GM21367 (cell line): ENCODE measurements around the gene ATRN.
"Not testable (repeated sequence)": the region's sequence is repeated elsewhere in the genome, so short reads cannot be mapped to it uniquely, and the experiment has no call there.

Experiments used
- ATAC-seq: cut with Tn5 transposase; IDR thresholded peaks from one replicate; pipeline ENCODE4 v1.9.1; 2021; ENCODE audit not compliant: unreplicated experiment

The ATRN gene

DNA sequence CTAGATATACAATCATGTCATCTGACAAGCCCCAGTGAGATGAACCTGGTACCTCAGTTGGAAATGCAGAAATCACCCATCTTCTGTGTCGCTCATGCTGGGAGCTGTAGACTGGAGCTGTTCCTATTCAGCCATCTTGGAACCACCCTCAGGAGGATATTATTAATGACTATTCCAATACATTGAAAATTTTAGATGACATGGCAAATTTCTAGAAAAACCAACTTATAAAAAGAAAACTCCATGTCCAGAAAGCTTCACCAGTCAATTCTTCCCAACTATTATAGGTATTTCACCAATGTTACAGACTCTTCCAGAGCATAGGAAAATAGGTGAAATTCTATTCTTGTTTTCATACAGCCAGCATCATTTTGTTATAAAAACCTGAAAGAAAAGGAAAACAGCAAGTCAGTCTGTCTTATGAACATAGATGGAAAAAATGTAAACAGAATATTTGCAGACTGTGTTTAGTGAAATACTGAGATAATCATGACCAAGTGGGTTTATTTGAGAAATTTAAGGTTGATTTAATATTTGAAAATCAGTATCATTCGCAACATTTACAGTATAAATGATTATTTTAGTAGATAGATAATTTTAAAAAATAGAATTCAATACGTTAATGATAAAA, 43.3 kb downstream of the ATRN start:
- ATAC-seq = no peak

DNA sequence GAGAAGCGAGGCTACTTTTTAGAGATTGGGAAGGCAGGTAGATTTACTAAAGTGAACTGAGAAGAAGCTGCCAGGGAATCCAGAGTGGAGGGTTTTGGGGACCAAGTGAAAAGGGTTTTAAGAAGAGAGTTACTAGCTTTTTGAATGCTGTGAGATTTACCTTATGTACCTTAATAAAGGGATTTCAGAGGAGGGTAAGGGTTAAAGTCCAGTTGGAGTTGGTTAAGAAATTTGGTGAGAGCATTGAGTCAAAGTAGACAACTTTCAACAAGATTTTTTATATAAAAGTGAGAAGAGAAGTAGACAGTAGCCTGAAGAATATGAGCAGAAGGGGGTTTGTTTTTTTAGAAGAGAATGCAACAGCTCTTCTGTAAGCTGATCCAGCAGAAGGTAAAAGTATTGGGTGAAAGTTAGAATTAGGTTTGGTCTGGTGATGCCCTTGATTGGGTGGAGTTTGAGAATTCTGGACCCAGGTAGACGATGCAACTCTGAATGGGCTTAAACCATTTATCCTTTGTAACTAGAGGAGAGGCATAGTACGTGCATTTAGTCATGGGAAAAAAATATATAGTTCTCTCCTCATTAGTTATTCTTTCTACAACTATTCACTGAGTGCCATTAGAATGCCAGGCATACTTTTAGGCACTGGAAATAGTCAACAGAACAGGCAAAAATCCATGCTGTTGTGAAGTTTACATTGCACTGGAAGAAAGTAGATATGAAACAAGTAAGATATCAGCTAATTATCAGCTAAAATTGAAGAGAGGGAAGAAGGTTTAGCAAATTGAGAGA, 44.8 kb downstream of the ATRN start:
- ATAC-seq = no peak

DNA sequence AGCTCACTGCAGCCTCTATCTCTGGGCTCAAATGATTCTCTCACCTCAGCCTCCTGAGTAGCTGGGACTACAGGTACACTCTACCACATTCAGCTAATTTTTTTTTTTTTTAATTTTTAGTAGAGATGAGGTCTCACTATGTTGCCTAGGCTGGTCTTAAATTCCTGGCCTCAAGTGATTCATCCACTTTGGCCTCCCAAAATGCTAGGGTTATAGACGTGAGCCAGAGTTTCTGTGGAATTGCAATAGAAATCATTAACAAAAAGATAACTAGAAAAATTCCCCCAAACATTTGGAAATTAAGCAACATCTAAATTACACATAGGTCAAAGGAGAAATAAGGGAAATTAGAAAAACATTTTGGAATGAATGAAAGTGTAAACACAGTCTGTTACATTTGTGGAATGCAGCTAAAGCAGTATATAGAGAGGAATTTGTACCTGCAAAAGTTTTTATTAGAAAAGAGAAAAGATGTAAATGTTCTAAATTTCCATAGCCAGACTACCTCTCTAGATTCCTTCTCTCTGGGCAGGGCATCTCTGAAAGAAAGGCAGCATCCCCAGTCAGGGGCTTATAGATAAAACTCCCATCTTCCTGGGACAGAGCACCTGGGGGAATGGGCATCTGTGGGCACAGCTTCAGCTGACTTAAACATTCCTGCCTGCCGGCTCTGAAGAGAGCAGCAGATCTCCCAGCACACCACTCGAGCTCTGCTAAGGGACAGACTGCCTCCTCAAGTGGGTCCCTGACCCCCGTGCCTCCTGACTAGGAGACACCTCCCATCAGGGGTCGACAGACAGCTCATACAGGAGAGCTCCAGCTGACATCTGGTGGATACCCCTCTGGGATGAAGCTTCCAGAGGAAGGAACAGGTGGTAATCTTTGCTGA, 51.3 kb downstream of the ATRN start:
- no peak for ATAC-seq

DNA sequence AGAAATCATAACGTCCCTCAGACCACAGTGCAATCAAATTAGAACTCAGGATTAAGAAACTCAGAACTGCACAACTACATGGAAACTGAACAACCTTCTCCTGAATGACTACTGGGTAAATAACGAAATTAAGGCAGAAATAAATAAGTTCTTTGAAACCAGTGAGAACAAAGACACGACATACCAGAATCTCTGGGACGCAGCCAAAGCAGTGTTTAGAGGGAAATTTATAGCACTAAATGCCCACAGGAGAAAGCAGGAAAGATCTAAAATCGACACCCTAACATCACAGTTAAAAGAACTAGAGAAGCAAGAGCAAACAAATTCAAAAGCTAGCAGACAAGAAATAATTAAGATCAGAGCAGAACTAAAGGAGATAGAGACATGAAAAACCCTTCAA, 53.9 kb downstream of the ATRN start:
- ATAC-seq = not testable (repeated sequence)

DNA sequence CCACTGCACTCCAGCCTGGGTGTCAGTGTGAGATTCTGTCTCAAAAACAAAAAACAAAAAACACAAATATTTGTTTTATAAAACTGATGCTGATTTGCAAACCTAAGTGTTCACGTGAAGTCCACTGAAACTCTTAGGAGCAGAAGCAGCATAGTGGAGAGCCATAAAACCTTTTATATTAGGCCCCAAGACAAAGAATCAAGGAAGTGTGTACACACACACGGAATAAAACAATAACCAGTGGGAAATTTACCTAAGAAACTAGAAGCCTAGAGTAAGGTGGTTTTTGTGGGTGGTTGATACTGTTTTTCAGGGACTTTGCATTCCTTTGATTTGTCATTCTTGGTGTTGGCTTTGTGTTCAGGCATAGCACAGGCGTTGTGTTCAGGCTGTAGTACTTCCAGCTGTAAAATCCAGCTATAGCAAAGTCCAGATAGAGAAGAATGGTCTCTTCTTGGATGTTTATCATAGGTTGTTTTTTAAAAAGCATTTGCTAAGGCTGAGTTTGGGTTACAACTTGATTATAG, 61.3 kb downstream of the ATRN start:
- no peak for ATAC-seq

DNA sequence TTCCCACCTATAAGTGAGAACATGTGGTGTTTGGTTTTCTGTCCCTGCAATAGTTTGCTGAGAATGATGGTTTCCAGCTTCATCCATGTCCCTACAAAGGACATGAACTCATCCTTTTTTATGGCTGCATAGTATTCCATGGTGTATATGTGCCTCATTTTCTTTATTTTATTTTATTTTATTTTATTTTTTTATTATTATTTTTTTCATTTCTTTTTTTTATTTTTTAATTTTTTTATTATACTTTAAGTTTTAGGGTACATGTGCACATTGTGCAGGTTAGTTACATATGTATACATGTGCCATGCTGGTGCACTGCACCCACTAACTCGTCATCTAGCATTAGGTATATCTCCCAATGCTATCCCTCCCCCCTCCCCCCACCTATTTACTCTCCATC, 66.9 kb downstream of the ATRN start:
- ATAC-seq = not testable (repeated sequence)

DNA sequence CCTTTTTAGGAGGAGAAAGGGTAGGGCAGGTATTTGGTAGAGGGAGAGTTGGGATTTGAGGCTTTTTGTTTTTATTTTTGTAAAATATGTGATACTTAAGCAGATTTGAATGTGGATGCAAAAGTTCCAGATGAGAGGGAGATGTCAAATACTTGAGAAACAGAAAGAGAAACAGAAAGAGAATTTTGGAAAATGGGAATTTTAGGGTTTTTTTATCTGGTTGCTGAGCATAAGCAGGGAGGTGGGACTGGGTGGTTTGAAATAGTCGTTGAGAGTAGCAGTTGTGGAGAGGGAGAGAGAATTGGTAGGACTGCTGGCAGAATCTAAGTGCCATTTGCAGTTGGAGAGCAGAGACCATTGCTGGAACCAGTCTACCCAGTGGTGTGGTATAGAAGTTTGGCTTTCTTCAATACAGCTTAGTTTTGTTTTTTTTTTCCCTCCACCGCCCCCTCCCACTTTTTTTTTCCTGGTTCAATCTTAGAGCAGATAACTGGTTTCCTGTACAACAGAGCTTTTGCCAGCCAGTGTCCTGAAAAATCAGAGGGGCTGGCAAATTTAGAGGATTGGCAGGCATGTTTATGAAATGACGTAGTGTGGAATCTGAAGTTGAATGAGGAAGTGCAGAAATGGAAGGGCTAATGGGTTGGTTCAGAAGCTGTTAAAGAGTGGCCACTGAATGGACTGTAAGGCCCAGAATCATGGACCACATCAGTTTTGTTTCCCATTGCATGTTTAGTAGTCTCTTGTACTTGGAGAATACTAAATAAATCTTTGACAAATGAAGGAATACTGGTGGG, 68.7 kb downstream of the ATRN start:
- ATAC-seq = no peak

DNA sequence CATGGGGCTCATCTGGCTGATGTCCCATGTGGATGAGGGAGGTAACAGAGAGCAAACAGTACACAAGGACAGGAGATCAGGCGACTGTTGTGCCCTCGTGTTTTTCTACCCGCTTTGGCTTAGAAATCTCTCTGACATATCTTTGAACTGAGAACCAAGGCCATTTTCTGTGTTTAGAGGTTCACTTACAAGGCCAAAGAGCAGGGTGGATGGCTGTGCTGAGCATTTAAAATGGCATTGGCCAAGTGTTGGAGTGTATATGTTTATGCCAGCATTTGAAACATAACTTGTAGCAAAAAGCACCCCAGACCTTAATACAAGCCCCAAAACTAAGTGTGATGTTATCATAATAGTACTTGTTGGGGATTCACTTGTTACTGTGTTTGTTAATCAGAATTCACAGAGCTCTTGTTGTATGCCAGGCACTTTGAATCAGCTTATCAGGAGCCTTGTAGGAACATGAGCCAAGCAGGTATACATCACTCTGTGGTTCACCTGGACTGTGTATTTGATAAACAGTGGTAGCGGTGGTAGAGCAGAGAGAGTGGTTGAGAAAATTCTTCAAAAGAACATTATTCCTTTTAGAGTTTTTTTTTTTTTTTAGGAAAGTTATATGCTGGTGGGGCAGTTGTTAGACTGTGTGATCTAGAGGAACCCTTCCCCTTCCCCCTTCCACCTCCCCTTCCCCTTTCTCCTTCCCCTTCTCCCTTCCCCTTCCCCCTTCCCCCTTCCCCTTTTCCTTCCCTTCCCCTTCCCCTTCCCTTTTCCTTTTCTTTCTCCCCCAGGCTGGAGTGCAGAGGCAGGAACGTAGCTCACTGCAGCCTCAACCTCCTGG, 71.3 kb downstream of the ATRN start:
- ATAC-seq = no peak

DNA sequence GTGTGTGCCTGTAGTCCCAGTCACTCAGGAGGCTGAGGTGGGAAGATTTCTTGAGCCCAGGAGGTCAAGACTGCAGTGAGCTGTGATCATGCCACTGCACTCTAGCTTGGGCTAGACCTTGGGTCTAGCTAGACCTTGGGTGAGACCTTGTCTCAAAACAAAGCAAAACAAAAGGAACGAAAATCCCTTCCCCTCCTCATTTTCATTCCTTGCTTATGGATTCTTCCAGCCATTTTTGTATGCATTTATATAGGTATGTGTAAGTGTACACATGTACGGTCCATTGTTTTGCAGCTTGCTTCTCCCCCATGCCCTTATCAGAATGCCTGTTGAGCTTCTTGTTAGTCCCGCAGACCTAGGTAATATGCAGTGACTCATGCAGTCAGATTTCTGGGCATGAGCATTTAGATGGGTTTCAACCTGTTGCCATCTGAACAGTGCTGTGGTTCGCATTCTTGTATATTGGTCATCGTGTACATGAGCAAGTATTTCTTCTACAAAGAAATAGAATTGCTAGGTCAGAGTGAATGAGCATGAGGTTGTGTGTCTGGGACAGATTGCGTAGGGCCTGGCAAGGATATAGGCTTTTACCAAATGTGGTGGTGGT, 73.2 kb downstream of the ATRN start:
- no peak for ATAC-seq

DNA sequence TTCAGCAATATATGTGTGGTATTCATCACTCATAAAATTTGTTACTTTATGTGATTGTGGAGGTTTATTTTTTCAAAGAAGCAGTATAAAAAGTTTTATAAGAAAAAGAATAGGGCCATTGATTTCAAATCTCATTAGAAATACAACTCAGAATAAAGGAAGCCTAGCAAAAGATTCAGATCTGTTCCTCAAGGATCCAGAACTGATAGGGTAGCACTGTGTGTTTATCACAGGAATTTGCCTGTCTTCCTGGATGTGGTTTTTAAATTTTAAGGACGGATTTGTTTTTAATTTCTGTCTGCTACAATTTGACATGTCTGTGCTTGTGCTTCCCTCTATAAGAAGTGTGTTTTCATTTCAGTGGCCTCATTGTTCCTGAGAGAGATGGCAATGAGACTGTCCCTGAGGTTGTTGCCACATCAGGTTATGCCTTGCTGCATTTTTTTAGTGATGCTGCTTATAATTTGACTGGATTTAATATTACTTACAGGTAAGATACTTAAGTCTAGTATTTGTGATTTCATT, 74.6 kb downstream of the ATRN start:
- ATAC-seq = no peak

DNA sequence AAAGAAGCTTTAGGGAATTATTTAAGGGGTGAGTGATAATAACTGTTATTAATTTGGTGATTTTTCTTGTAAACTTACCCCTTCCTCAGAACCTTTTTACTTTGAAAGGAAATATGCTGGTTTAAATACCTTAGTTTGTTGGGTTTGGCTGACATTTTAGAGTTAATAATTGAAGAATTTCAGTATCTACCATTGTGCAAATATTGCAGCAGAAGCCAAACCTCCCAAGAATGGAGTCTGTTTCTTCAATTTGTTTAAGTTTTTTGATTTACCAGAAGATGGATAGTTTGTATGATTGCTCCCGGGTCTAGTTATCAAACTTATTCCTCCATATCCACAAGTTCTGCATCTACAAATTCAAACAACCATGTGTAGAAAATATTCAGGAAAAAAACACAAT, 77.1 kb downstream of the ATRN start:
- no peak for ATAC-seq

DNA sequence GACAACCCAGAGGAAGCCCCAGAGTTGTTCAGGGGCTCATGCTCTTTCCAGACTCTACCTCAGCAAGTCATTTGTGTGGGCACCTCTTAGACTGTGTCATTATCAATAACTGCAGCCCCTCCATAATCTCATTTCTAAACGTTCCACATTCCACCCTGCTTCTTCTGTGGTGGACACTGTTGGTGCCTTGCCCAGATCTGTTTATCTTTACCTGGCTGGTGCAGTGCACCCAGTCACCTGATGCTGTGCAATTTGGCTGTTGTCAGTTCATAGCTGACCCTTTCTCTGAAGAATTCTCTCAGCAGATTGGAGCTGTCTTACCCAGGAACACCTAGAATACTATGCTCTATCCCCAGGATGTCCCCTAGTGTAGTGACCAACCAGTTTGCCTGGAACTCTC, 80.0 kb downstream of the ATRN start:
- ATAC-seq = no peak

DNA sequence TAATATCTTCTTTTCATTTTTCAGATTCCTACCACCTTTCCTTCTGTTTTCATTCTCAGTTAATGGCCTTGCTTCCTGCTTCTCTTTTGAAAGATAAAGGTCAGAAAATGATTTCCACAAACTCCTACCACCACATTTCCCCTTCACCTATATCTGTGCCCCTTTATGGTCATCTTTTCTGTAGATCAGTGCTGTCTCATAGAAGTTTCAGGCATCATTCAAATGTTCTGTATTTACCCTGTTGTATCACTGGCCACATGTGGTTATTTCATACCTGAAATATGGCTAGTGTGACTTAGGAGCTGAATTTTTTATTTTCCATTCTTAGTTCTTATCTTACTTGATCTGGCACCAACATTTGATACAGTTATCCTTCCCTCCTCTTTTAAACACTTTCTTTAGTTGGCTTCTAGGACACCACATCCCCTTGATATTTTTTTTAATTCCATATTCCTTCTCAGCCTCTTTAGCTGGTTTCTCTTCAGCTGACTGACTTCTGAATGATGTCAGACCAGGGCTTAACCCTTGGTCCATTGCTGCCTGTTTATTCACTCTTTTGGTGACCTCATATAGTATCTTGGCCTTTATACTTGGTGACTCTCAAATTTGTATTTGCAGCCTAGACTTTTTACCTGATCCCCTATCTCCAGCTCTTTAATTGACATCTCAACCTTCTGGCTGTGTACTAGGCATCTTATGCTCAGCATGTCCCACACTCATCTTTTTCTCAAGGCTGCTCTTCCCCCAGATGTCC, 81.0 kb downstream of the ATRN start:
- no peak for ATAC-seq

DNA sequence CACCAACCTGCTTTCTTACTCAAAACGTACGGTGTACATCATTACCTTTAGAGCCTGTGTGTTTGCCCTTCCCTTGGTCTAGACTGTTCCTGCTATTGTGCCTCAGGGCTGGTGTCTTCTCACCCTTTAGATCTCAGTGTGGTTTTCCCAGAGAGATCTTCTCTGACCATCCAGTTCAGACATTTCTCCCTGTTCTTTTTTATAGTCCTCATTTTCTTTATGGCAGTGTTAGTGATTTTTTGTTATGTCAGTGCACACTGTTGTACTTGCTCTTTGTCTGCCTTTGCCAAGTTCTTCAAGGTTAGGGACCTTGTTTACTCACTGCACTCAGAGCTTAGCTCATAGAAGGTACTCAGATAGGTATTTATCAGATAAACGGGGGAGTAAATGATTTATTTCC, 82.8 kb downstream of the ATRN start:
- no peak for ATAC-seq

DNA sequence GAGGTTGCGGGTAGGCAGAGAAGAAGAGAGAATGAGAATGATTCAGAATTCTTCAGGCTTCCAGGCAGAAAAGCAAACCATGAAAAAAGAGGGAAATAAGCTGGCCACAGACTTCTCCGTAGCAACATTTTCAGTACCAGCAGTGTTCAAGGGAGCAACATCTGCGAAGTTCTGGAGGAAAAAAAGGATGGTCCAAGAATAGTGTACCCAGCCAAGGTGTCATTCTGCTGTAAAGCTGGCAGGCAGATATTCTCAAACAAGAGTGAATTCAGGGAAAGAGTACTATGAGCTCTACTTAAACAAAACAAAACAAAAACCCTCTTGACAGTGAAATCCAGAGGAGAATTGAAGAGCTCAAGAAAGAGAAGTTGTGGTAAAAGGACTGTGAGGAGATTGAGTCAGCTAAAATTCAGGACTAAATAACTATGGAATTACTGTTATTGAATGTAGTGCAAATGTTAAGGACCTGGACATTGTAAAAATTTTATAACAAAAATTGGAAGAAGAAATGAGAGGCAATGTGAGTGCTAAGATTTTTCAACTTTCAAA, 86.5 kb downstream of the ATRN start:
- no peak for ATAC-seq

DNA sequence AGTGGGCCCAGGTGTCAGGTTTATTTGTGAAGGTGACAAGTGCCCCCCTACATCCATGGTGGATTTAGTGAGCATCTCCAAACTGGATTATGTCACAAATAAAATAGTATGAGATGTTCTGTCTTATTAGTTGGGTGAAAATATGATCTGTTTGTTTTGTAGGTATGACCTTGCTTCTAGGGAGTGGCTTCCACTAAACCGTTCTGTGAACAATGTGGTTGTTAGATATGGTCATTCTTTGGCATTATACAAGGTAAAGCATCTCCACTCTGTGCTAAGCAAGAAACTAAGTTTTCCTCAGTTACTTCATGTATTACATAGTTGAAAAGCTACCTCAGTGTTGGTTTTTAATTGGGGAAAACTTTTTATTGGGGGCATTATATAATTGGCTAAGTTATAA, 88.4 kb downstream of the ATRN start:
- ATAC-seq = no peak

DNA sequence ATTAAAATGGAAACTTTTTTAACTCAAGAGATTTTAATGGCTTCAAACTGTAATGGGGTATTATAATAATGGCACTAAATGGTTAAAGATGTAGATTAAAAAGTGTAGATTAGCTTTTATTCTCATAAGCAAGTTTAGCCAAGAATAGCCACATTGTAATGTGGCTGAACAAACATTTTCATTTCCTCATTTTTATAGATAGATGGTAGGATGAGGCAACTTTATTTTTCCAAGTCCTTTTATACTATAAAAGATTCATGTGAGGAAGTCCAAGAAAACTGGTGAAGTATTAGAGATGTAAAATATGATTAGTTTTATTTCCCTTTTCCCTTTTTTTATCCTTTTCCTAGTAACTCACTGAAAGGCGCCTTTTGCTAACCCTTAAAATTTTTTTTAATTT, 88.8 kb downstream of the ATRN start:
- no peak for ATAC-seq

DNA sequence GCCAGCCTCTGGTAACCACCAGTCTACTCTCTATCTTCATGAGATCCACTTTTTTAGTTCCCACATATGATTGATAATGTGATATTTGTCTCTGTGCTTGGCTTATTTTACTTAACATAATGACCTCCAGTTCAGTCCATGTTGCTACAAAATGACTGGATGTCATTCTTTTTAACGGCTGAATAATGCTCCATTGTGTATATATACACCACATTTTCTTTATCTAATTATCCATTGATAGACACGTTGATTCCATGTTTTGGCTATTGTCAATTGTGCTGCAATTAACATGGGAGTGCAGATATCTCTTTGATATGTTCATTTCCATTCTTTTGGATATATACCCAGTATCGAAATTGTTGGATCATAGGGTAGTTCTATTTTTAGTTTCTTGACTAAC, 89.3 kb downstream of the ATRN start:
- no peak for ATAC-seq
